Measurements from ENCODE around the gene DMD.

Gene DMD

DNA sequence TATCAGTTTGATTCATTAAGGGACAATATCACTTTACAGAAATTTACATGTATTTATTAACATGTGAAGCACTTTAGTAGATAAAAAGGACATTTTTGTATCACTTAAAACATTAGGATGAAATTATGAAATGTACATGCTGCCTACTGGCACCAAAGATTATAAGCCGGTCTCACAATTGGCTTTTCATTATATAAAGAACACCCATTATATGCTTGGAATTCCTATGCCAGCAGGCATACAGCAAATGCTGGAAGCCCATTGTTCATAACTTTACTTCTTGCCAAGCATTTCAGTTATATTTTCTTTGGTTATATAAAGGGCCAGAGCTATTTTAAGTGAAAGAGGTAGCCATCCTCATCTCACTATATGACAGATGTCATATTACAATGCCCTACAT is 145.9 kb downstream of the DMD start:
- DNase-seq (ENCODE audit: low read depth) = no peak
- TF ChIP-seq, protein P1, sequence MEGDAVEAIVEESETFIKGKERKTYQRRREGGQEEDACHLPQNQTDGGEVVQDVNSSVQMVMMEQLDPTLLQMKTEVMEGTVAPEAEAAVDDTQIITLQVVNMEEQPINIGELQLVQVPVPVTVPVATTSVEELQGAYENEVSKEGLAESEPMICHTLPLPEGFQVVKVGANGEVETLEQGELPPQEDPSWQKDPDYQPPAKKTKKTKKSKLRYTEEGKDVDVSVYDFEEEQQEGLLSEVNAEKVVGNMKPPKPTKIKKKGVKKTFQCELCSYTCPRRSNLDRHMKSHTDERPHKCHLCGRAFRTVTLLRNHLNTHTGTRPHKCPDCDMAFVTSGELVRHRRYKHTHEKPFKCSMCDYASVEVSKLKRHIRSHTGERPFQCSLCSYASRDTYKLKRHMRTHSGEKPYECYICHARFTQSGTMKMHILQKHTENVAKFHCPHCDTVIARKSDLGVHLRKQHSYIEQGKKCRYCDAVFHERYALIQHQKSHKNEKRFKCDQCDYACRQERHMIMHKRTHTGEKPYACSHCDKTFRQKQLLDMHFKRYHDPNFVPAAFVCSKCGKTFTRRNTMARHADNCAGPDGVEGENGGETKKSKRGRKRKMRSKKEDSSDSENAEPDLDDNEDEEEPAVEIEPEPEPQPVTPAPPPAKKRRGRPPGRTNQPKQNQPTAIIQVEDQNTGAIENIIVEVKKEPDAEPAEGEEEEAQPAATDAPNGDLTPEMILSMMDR (IDR thresholded peaks at IDR 0.05; ENCODE audit: control insufficient read depth, extremely low read depth, insufficient read depth) = no peak
- no peak overlapping the region for H3K4me3 ChIP-seq (ENCODE audit: low read depth, low read length)

DNA sequence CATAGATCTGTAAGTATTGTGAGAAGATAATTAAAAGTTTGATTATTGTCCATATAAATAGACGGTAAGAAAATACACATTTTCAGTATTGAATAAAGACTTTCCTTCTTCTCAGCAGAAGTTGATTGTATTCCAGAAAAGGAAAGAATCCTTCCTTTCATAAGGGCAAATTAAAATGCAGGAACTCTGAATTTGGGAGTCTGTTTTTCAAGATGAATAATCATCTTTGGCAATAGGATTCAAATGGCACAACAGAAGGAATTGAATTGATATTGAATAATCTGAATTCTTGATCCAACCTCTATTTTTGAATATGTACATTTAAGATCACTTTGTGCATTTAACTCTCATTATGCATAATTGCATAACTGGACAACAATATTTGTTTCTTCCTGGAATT is 149.3 kb downstream of the DMD start:
- DNase-seq (ENCODE audit: low read depth) = no peak
- TF ChIP-seq, protein P1 (IDR thresholded peaks at IDR 0.05; ENCODE audit: control insufficient read depth, extremely low read depth, insufficient read depth) = no peak
- no peak overlapping the region for H3K4me3 ChIP-seq (ENCODE audit: low read depth, low read length)

DNA sequence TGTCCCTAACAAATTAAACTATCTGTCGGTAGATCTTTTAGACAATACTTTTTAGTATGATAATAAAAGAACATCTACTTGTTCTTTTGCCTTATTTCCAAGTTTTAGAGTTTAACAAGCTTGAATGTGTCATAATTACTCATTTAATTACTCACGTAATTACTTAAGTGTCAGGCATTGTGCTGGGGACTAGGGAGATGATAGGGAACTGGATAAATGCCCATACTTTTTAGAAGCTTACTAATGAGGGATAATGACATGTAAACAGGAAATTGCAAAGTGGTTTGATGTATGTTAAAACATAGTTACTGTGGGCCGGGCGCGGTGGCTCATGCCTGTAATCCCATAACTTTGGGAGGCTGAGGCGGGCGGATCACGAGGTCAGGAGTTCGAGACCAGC is 158.3 kb downstream of the DMD start:
- TF ChIP-seq, protein P1 (IDR thresholded peaks at IDR 0.05; ENCODE audit: control insufficient read depth, extremely low read depth, insufficient read depth) = no peak
- H3K4me3 ChIP-seq (ENCODE audit: low read depth, low read length) = no peak overlapping the region
- DNase-seq (ENCODE audit: low read depth) = no peak

DNA sequence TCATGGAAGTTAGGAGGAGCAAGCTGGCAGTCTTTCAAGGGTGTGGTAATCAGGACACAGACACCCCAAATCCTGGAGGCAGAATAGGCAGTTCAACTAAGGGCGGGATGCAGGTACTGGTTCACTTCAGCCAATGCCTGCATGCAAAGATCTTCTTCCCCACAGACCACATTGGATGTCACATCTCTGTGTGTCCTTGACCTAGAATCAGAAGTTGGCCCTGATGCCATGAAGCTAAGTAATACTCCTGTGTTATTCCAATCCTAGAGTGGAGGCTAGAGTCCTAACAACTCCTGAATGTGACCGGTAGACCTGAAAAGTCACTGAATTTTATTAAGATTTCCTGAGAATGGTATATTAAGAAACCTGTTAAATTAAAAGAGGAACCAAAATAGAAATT is 165.5 kb downstream of the DMD start:
- H3K4me3 ChIP-seq (ENCODE audit: low read depth, low read length) = no peak overlapping the region
- DNase-seq (ENCODE audit: low read depth) = no peak
- TF ChIP-seq, protein P1 (IDR thresholded peaks at IDR 0.05; ENCODE audit: control insufficient read depth, extremely low read depth, insufficient read depth) = no peak

DNA sequence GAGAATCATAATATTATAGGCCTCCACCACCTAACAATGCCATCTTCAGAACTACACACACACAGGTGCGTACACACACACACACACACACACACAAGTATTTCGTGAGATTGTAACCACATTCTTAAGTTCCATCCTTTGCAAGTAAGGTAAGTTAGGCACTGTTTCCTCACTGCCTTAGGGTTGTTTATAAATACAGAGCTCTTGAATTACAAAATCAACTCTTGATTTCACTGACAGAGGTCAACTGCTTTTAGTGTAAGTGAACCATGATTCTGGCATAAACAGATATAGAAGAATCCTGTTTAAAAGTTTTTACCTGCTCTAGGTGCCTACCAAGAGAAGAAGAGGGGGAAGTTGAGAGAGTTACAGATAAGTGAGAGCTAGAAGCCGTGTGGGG is 166.1 kb downstream of the DMD start:
- no peak overlapping the region for H3K4me3 ChIP-seq (ENCODE audit: low read depth, low read length)
- TF ChIP-seq, protein P1 (IDR thresholded peaks at IDR 0.05; ENCODE audit: control insufficient read depth, extremely low read depth, insufficient read depth) = no peak
- DNase-seq (ENCODE audit: low read depth) = no peak

DNA sequence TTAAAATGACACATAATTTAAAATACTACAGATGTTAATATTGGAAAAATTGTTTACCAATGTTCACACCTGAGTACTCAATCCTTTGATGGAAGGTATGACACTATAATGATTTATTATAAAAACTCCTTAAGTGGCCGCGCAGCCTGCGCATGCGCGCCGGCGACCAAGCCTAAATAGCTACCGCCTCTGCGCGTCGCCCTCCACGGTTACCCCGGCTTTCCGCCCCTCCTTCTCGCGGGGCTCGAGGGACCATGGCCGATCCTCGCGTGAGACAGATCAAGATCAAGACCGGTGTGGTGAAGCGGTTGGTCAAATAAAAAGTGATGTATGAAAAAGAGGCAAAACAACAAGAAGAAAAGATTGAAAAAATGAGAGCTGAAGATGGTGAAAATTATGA is 170.2 kb downstream of the DMD start:
- H3K4me3 ChIP-seq (ENCODE audit: low read depth, low read length) = no peak overlapping the region
- TF ChIP-seq, protein P1 (IDR thresholded peaks at IDR 0.05; ENCODE audit: control insufficient read depth, extremely low read depth, insufficient read depth) = no peak
- DNase-seq (ENCODE audit: low read depth) = no peak

DNA sequence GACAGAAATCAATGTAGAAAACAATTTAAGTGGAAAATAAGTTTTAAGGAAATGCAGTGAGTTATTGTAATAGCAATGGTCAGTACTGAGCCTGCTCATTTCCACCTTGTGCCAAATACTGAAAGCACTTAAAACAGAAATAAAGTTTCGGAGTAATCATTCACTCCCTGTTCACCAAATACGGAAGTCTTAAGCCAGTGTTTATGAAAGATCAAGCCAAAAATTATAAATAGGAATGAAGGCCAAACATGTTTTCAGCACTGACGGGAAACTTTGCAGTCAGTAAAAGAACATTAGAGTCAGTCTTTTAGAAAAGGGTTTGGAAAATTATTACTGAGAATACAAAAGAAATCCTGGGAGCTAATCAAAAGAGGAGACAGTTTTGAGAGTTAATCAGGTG is 178.6 kb downstream of the DMD start:
- TF ChIP-seq, protein P1 (IDR thresholded peaks at IDR 0.05; ENCODE audit: control insufficient read depth, extremely low read depth, insufficient read depth) = no peak
- no peak overlapping the region for H3K4me3 ChIP-seq (ENCODE audit: low read depth, low read length)
- DNase-seq (ENCODE audit: low read depth) = no peak
